Ectodermal cell (in vitro differentiated cells): ENCODE data around the gene SEPTIN5.

Source experiments
- H3K27ac ChIP-seq: 2 replicates; pipeline ENCODE4 v1.7.0; 2013; ENCODE audit warnings: mild to moderate bottlenecking, low read depth, low read length; ENCODE audit not compliant: insufficient read depth, poor library complexity, severe bottlenecking
- H3K27me3 ChIP-seq: 2 replicates; pipeline ENCODE4 v1.7.0; 2013; ENCODE audit warnings: mild to moderate bottlenecking, low read length; ENCODE audit not compliant: insufficient read depth, control insufficient read depth, poor library complexity, severe bottlenecking
- H3K36me3 ChIP-seq: one replicate; pipeline ENCODE4 v1.7.0; 2013; ENCODE audit warnings: low read length; ENCODE audit not compliant: control insufficient read depth, insufficient read depth
- H3K4me1 ChIP-seq: one replicate; pipeline ENCODE4 v1.7.0; 2013; ENCODE audit warnings: low read length; ENCODE audit not compliant: control insufficient read depth, insufficient read depth
- H3K4me3 ChIP-seq: 2 replicates; pipeline ENCODE4 v1.7.0; 2013; ENCODE audit warnings: low read depth, low read length, control low read depth; ENCODE audit not compliant: insufficient read depth
- H3K9me3 ChIP-seq: 2 replicates; pipeline ENCODE4 v1.7.0; 2013; ENCODE audit warnings: mild to moderate bottlenecking, low read length, moderate library complexity; ENCODE audit not compliant: control insufficient read depth
- WGBS, 2 experiments: methylation state at CpG; one replicate each; pipeline ENCODE4 v1.1.7; 2013; ENCODE audit warnings: missing lambda C conversion rate in 2 of 2; 5-methylcytosine and 5-hydroxymethylcytosine counted together

SEPTIN5 gene

DNA sequence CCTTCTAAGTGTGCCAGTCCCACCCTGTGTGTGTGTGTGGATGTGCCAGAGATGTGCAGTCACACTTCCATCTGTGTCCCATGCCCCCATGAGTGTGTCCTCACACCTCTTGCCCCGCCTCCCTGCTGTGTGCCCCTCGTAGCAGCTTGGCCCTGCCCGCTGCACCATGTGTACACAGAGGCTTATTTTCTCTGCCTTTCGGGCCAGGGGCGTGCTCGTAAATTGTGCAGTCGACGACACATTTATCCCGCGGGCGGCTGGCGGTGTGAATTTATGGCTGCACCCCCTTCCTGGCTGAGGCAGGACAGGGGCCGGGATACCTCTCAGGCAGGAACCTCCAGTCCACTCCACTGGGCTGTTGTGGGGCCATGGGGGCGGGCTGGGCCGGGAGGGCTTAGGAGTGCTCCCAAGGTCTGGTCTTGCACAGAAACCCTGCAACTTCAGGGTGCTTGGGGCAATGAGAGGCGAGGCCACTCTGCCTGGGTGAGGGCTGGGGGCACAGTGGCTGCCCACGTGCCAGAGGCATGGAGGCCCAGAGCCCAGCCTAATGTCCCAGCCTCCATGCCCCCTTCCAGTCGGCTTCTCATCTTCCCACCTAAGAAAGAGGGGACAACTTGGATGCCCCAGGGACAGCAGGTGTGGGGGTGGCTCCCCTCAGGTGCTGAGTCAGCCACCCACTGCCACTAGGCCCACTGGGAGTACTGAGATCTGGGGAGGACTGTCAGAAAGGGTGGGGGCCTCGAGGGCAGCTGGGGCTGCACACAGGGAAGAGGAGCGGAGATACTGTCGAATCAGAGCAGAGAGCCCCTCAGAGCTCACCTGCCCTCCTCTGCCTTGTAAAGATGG, 21.6 kb downstream of the SEPTIN5 start:
- no peaks in the 10 kb centered on the region for H3K9me3 ChIP-seq
- no peak overlapping the region for H3K27ac ChIP-seq
- peaks cover 5% of the 10 kb centered on the region for H3K27me3 ChIP-seq
- no peak overlapping the region for H3K4me3 ChIP-seq
- H3K4me1 ChIP-seq: peaks cover 34% of the 10 kb centered on the region
- H3K36me3 ChIP-seq: no peaks in the 10 kb centered on the region
- 88 to 92% methylated on average over 21 of the region's 21 CpGs for WGBS, 2 experiments

DNA sequence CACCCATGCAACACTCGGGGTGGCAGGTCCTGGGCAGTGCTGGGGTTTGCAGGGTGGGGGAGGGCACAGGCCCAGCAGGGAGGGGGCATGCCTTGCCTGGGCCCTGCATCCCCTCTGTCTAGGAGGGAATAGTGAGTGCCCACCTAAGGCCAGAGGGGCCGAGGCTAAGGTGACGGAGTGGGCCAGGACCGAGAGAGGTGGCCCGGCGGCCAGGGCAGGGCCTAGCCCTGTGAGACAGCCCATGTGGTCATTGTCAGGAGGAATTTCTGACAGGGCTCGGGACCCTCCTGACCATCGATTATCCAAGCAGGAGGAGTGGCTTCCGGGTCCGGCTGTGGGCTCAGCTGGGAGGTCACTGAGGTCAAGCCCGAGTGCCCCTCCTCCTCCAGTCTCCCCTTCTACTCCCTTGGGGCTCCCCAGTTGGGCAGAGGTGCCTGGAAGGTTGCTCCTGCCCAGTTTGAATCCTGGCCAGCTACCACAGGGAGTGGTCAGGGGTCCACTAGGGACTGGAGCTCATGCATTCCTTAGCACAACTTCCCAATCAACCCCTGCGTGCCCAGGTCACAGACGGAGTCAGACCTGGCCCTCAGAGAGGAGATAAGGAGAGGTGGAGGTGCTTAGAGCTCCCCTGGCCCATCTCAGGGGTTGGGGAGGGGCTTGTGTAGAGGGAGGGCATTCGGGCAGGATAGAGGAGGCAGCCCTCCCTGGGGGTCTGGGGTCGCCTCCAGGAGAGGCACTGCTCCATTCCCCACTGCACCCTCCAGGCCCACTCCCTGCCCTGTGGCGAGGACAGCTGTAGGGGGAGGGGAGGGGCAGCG, 23.8 kb downstream of the SEPTIN5 start:
- Histone ChIP-seq H3K27me3 (no peaks in the 10 kb centered on the region), H3K27ac (no peak overlapping the region), H3K36me3 (no peaks in the 10 kb centered on the region), H3K9me3 (no peaks in the 10 kb centered on the region), H3K4me1 (peaks cover 32% of the 10 kb centered on the region), H3K4me3 (no peak overlapping the region)
- WGBS, 2 experiments: 75 to 79% methylated on average over 16 of the region's 17 CpGs

DNA sequence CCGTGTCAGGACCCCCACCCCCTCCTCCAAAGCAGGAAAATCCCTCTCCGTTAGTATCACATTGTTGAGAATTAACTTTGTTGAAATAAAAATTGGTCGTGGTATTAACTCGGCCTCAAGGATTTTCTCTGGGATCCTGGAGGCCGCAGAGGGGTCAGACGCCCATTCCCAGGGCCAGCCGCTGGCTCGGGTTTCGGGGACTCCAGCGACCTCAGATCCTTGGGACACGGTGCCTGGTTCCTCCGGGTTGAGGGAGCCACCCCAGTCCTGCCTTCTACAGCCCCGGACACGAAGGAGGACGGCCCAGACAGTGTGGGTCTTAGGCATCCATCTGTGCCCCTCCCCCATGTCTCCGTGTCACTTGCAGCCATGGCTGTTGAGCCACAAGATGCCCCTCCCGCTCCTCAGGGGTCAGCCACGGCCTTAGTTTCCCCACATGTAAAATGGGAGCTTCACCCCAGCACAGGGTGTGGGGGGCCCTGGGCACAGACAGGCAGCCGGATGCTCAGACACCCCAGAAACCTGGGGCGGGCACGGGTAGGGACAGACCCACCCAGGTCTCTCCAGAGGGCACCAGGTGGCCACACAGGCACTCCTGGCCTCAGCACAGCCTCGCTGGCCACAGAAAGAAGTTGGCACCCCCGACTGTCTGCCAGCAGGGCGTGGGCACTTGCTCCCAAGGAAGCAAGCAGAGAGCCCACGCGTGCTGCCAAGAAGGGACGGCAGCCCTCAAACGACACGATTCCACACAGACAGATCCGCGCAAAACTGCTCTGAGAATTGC, 24.6 kb downstream of the SEPTIN5 start:
- peaks cover 32% of the 10 kb centered on the region for H3K4me1 ChIP-seq
- WGBS, 2 experiments: 81 to 83% methylated on average over 30 to 31 of the region's 31 CpGs
- no peaks in the 10 kb centered on the region for H3K9me3 ChIP-seq
- no peak overlapping the region for H3K4me3 ChIP-seq
- H3K27me3 ChIP-seq: no peaks in the 10 kb centered on the region
- H3K27ac ChIP-seq: no peak overlapping the region
- H3K36me3 ChIP-seq: no peaks in the 10 kb centered on the region

DNA sequence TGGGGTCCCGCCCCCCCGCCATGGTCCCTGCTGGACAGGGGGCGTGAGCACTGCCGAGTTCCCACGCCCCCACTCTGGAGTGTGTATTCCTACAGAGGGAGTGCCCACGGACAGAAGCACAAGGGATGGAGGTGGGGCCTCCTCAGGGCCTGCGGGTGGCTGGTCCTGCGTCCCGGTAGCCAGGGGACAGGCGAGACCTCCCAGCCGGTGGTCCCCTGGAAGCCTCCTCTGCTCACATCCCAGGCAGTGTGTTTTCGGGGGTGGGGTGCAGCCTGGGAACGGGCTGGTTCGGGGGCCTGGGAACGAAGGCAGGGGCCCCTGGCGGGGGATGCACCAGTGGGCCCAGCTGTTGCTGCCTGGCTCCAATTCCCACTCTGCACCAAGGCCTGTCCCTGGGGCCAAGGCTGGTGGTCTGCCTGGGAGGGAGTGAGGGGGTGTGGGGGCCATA, 25.2 kb downstream of the SEPTIN5 start:
- H3K4me1 ChIP-seq: peaks cover 32% of the 10 kb centered on the region
- WGBS, 2 experiments: 84 to 85% methylated on average over 16 of the region's 16 CpGs
- no peak overlapping the region for H3K4me3 ChIP-seq
- no peaks in the 10 kb centered on the region for H3K9me3 ChIP-seq
- no peaks in the 10 kb centered on the region for H3K27me3 ChIP-seq
- H3K27ac ChIP-seq: no peak overlapping the region
- no peaks in the 10 kb centered on the region for H3K36me3 ChIP-seq

DNA sequence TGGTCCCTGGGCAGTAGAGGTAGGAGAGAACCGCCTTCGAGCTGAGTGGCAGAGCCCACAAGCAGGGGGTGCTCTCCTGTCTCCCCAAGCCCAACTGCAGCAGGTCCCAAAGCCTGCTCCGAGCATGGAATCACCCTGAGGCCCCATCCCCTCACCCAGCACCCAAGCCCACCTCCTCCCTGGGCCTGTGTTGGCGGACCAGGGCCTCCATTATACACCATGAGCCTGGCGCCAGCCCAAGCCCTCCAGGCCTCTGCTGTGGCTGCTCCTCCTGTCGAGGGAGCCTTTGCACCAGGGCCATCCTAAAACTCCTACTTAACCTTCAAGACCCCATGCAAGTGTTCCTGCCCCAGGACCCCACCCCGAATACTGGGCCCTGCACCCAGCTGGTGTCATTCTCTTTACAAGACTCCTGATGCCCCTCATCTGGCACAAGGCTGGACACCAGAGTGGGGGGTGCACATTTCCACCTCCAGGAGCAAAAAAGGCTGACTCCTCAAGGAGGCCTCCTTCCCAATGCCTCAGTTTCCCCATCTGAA, 25.7 kb downstream of the SEPTIN5 start:
- H3K27ac ChIP-seq: no peak overlapping the region
- no peaks in the 10 kb centered on the region for H3K36me3 ChIP-seq
- H3K27me3 ChIP-seq: no peaks in the 10 kb centered on the region
- H3K4me1 ChIP-seq: peaks cover 32% of the 10 kb centered on the region
- H3K4me3 ChIP-seq: no peak overlapping the region
- WGBS, 2 experiments: 93% methylated on average over 7 of the region's 7 CpGs
- no peaks in the 10 kb centered on the region for H3K9me3 ChIP-seq

DNA sequence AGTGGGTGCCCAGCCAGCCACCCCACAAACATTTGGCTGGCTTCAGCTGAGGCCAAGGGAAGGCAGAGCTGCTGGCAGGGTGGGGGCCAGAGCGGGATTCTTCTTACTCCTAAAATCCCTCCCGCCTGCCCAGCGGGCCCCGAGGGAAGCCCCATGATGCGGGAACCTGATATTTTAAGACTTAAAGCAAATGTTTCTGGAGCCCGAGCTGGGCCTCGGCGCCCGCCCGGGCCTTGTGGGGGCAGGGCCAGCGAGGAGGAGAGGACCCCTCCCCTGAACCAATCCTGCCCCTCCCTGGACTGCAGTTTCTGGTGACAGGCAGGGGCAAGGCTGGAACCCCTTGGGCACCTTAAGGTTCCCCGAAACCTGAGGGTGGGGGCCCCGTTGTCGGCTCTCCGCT, 26.3 kb downstream of the SEPTIN5 start:
- 88 to 89% methylated on average over 15 of the region's 15 CpGs for whole genome bisulfite sequencing, 2 experiments
- H3K4me3 ChIP-seq: no peak overlapping the region
- H3K27ac ChIP-seq: no peak overlapping the region
- H3K4me1 ChIP-seq: peaks cover 32% of the 10 kb centered on the region
- no peaks in the 10 kb centered on the region for H3K9me3 ChIP-seq
- no peaks in the 10 kb centered on the region for H3K27me3 ChIP-seq
- H3K36me3 ChIP-seq: no peaks in the 10 kb centered on the region

DNA sequence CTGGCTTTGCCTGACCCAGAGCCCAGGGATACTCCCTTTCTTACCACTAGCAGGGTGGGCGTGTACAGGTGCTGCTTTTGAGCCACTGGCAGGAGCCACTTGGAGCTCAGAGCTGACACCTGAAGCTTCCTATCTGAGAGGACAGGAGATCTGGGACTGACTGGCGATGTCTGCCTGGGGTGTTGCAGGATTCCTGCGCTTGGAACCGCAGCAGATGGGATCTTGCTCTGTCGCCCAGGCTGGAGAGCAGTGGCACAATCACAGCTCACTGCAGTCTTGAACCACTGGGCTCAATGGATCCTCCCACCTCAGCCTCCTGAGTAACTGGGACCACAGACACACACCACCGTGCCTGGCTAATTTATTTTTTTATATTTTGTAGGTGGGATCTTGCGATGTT, 26.8 kb downstream of the SEPTIN5 start:
- H3K36me3 ChIP-seq: no peaks in the 10 kb centered on the region
- no peaks in the 10 kb centered on the region for H3K9me3 ChIP-seq
- H3K4me1 ChIP-seq: peaks cover 36% of the 10 kb centered on the region
- 94% methylated on average over 7 of the region's 7 CpGs for WGBS, 2 experiments
- no peaks in the 10 kb centered on the region for H3K27me3 ChIP-seq
- H3K27ac ChIP-seq: no peak overlapping the region
- H3K4me3 ChIP-seq: no peak overlapping the region

DNA sequence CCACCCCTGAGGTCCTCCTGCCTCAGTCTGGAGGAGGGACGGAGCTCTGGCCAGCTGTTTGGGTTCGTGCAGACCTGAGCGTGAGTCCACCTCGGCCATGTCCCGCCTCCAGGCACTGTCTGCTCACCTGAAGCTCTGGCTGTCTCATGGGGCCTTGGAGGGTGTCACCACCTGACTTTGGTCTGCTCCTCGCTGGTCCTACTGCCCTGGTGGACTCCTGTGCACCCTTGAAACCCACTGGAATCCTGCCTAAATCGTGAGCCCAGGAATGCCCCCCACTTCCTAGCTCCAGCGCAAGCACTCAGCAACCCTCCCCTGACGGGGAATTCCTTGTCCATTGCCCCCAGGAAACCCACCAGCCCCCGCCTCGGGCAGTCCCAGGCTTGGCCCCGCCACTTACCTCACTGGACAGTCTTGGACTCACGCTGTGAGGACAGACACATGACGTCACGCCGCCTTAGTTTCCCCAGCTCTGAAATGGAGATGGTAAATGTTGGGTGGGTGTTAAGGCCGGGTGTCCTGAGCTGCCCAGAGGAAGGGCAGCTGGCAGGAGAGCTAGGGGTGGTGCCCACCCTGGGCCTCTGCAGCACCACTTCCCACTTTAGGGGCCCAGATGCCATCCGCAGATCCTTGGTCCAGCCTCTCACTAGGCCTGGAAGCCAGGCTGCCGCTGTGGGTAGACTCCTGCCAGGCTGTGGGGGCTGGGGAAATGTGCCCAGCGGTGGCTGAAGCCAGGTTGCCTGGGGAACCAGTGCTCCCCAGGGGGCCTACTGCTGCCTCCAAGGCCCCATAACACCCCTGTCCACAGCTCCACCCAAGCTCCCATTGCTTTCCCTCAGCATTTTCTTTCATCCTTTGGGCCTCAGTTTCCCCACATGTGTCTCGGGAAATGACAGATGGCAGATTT, 28.1 kb downstream of the SEPTIN5 start:
- H3K27me3 ChIP-seq: no peaks in the 10 kb centered on the region
- H3K4me3 ChIP-seq: no peak overlapping the region
- no peaks in the 10 kb centered on the region for H3K9me3 ChIP-seq
- H3K4me1 ChIP-seq: peaks cover 26% of the 10 kb centered on the region
- H3K27ac ChIP-seq: no peak overlapping the region
- no peaks in the 10 kb centered on the region for H3K36me3 ChIP-seq
- WGBS, 2 experiments: 92% methylated on average over 21 of the region's 21 CpGs

DNA sequence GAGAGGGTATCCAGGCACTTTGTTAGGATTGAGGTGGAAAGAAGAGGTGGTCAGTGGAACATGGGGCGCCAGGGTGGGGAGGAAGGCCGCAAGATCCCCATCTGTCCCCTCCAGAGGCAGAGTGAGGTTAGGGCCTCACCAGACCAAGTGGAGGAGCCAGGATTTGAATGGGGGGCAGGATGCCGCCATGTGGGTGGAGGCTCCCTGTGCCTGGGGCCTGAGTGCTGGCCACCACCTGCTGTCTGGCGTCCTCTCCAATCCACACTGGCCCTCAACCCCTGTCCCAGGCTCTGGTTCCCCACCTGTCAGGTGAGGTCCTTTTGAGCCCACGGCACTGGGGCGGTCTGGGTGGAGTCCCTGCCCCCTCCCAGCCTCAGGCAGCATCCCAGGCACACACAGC, 28.8 kb downstream of the SEPTIN5 start:
- no peak overlapping the region for H3K27ac ChIP-seq
- WGBS, 2 experiments: 93 to 94% methylated on average over 6 of the region's 6 CpGs

More for the DNA sequence above, 28.8 kb downstream of the SEPTIN5 start:
- H3K27me3 ChIP-seq: no peaks in the 10 kb centered on the region
- H3K36me3 ChIP-seq: no peaks in the 10 kb centered on the region
- H3K4me3 ChIP-seq: no peak overlapping the region
- peaks cover 19% of the 10 kb centered on the region for H3K4me1 ChIP-seq
- H3K9me3 ChIP-seq: no peaks in the 10 kb centered on the region
